GM21576 (cell line): ENCODE results near the gene INPP5F.
"Not testable (repeated sequence)": the region's sequence is repeated elsewhere in the genome, so short reads cannot be mapped to it uniquely, and the experiment has no call there.

Experiments
- ATAC-seq: cut with Tn5 transposase; IDR thresholded peaks from one replicate; pipeline ENCODE4 v1.9.1; 2021; ENCODE audit warnings: mild to moderate bottlenecking, moderate library complexity; ENCODE audit not compliant: unreplicated experiment

The INPP5F gene

DNA sequence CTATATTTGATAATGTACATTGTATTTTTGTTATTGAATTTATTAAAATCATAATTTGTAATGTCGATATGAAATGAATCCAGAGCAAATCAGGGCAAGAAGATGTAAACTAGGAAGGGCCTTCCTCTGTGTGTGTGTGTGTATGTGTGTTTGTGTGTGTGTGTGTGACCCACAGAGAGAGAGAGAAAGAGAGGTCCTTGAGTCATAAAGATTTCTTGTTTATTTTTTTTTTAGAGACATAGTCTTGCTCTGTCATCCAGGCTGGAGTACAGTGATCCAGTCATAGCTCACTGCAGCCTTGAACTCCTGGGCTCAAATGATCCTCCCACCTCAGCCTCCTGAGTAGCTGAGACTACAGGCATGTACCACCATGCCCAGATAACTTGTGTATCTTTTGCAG, 50.7 kb downstream of the INPP5F start:
- no peak for ATAC-seq

DNA sequence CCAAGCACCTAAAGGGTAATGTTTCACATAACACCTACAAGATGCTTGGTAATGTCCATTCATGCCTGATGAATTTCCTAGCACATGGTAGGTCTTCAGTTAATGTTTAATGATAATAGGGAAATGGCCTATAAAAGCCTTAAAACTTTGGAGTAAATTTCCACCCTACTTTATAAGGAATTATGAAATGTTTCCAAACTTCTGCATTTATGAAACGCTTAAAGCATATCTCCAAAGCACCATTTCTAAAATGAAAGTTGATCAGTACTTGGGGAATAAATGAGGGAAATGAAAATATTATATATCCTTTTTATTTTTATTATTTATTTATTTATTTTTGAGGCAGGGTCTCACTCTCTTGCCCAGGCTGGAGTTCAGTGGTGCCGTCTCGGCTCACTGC, 51.8 kb downstream of the INPP5F start:
- ATAC-seq, result no peak

DNA sequence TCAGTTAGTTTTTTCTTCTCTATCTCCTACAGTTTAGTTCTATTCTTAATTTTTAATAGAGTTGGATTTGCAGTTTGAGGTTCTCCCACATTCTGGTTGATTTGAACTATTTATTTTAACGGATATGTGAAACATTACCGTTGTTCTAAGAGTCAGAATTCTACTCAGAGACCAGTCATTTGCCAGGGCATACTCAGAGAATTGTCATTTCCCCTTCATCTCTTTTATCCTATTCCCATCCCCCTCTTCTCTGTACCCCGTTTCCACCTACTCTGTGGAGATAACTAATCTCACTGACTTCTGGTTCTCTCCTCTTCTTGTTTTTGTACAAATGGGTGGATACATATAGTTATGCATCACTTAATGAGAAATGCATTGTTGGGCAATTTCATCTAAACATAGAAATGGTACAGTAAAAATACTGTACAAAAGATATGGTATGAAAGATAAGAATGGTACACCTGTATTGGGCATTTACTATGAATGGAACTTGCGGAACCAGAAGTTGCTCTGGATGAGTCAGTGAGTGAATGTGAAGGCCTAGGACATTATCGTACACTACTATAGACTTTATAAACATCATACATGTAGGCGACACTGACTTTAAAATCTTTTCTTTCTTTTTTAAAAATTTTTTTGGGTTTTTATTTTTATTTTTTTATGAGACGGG, 53.1 kb downstream of the INPP5F start:
- ATAC-seq, result no peak

DNA sequence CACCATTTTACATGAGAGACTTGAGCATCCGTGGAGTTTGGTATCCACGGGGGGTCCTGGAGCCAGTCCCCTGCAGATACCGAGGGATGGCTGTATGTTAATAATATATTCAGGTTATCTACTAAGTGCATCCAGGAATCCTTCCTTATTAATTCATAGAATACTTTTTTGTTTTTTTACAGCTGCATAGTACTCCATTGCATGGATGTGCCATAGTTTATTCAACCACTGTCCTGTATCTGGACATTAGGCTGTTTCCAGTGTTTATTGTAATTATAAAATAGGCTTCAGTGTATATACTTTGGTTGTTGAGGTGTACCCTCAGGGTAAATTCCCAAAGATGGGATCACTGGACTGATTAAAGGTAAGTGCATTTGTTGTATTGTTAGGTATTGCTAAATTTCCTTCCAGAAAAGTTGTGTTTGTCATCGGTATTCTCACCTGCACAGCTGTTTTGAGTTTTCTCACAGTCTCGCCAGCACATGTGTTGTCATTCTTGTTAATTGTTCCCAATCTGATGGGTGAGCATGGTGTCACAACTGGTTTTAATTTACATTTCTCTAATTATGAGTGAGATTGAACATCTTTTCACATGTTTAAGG, 55.1 kb downstream of the INPP5F start:
- no peak for ATAC-seq

DNA sequence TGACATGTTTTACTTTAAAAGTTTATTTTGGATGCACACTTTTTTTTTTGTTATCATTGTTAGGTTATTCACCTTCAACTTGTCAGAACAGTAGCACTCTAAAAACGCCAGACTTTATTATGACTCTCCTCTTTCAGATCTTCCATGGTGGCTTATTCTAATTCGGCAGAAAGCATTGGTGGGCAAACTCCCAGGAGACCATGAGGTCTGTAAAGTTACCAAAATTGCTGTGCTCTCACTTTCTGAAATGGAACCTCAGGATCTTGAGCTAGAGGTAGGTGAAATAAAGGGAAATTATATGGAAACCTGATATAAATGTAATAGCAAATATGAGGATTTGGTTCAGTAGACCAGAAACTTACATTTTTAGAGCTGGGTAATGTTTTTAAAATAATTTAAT, 55.6 kb downstream of the INPP5F start:
- ATAC-seq, result no peak

GRCh38 chr10:119782981-119783664, 57.3 kb downstream of the INPP5F start:
- no peak for ATAC-seq

DNA sequence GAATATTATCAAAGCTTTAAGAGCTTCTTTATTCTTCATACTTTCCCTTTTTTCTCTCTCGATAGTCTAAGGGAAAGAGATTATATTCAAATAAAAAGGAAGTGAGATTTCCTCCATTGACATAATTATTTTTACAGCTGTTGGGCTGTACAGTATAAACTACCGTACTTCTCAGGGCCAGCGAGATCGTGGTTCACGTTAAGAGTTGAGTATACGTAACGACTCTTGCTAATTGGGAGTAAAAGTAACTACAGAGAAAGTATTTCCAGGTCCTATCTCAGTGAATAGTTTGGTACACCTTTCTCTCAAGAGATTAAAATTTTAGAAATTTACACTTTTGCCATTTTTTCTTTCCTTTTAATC, 57.8 kb downstream of the INPP5F start:
- ATAC-seq, result no peak

DNA sequence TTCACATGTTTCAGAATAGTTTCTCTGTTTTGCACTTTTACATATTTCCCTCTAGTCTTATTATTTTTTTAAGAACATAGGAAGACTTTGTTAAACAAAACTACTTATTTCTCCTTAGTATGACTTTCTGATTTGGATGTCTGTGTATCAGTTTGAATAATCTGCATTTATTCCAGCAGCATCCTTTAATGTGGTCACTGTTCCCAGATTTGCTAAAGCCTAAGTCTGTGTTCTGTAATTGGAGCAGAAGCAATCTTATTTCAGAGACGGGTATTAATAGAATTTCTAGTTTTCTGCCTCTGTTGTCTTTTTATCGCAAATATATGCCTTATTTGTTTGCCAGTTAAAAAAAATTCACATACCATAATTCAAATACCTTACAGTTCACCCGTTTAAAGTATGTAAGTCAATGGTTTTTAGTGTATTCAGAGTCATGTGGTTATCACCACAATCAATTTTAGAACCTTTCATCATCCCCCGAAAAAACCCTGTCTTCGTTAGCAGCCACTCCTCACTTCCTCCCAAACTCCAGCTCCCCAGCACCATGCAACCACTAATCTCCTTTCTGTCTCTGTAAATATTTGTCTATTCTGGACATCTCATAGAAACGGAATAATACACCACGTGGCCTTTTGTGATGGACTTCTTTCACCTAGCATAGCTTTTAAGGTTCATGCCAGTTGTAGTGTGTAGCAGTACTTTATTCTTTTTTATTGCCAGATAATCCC, 58.7 kb downstream of the INPP5F start:
- peak; percentile 77 for ATAC-seq

- ATAC-seq, result no peak
Measured at GRCh38 chr10:119786117-119786769, 60.4 kb downstream of the INPP5F start.

GRCh38 chr10:119795101-119795500, 69.3 kb downstream of the INPP5F start:
- ATAC-seq, result not testable (repeated sequence)

DNA sequence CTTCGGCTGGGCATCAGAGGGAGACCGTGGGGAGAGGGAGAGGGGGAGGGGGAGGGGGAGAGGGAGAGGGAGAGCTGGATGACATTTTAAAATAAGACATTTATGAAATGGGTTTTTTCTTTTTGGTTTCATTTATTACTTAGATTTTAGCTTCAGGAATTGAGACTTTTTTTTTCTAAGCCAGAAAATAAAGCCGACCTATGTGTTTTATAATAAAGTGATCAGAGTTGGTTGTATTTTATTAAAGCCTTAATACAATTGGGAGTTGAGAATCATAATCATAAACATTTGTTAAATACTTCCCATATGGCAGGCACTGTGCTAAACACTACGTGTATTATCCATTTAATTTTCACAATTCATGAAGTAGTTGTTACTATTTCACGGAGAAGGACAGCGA, 70.2 kb downstream of the INPP5F start:
- ATAC-seq, result no peak

DNA sequence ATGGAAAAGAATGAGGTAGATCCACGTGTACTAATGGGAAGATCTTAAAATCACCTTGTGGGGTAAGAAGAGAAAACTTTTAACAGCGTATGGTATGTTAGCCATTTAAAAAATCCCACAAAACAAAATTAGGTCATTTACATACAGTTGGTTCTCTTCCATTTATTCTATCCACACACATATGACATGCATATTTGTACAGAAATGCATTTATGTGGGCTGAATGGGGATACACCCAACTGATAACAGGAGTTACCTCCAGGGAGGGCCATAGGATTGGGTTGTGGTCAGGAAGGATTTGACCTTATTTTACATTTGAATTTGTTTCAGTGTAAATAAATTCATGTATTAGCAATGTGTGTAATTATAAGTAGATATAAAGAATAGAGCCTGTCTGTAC, 75.3 kb downstream of the INPP5F start:
- ATAC-seq, result no peak

GRCh38 chr10:119801998-119802538, 76.2 kb downstream of the INPP5F start:
- peak; percentile 69 for ATAC-seq

GRCh38 chr10:119803264-119803663, 77.4 kb downstream of the INPP5F start:
- ATAC-seq, result no peak

GRCh38 chr10:119805702-119806230, 79.9 kb downstream of the INPP5F start:
- ATAC-seq, result no peak

DNA sequence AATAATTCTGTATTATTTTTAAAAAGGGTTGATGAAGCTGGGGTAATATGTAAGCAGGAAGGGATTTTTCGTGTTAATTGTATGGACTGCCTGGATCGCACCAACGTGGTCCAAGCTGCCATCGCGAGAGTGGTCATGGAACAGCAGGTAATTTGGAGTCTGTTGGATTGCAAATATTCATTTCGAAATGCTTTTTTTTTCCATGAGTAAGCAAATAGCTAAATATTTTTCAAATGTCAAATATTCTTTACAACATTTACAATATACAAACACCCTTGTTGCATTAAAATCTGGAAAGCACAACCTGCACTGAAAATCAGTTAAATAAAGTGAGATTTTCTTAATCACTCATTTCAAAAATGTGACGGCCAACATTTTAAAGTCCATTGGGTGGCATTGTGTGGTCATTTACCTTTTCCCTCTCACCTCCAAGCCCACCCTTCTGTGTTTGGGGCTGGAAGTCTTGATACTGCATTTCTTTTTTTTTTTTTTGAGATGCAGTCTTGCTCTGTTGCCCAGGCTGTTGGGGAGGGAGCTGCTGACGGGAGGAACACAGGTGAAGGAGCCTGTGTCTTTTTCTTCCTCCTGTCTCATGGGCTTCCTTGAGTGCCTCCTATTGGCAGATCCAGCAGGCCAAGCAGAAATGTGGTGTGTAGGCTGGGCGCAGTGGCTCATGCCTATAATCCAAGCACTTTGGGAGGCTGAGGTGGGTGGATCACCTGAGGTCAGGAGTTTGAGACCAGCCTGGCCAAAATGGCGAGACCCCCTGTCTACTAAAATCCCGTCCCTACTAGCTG, 80.7 kb downstream of the INPP5F start:
- no peak for ATAC-seq

- no peak for ATAC-seq
Measured at GRCh38 chr10:119807960-119808697, 82.3 kb downstream of the INPP5F start.

DNA sequence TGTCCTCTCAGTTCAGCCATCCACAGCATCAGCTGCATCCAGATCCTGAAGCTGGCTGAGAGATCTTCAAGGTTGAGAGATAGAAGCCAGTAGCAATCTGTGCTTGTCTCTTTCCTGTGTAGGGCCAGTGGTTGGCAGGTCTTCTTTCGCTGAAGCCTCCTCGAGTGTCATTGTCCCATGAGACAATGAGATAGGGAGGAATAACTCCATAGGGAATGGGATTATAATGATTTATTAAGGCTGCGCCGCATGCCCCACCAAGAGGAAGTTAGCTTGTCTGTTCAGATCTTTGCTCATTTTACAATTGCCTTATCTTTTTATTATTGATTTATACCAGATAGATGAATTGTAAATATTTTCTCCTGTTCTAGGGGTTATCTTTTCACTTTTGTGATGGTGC, 85.3 kb downstream of the INPP5F start:
- ATAC-seq, result no peak

DNA sequence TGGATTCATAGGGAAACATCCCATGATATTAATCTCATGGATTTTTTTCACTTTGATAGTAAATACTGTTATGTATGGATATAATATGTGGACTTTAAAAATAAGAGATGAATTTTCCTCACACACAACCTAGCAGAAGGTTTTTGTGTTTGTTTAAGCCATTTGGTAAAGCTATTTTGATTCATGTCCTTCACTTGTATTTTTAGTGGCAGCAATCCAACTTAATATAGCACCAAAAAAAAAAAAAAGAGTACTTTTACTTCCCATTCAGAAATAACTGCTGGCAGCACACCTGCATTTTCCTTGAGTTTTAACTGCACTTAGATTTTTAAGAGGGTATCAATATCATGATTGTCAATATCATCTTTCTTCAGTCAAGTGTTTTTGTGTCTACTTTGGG, 86.8 kb downstream of the INPP5F start:
- ATAC-seq, result no peak
